HG03378 (cell line): ENCODE results near the gene GATA6.

Source experiments
- ATAC-seq: cut with Tn5 transposase; IDR thresholded peaks from one replicate; pipeline ENCODE4 v1.9.1; 2021; ENCODE audit warnings: mild to moderate bottlenecking, moderate library complexity; ENCODE audit not compliant: unreplicated experiment

The GATA6 gene

GRCh38 chr18:22169011-22169888 lies at the start of gene GATA6:
TSS of gene GATA6 (plus strand) at chr18:22169589. CDS start at chr18:22171145, 1,556 bp downstream.
- ATAC-seq, result no peak

- ATAC-seq, result no peak
These were observed 44.4 kb upstream of the GATA6 start for GRCh38 chr18:22124970-22125369.

GRCh38 chr18:22128954-22129353 lies 40.4 kb upstream of the GATA6 start:
- no peak for ATAC-seq

- no peak for ATAC-seq
These were observed 39.6 kb upstream of the GATA6 start for GRCh38 chr18:22129778-22130177.

GRCh38 chr18:22132258-22132657 lies 37.1 kb upstream of the GATA6 start:
- ATAC-seq, result no peak

GRCh38 chr18:22132763-22133162 lies 36.6 kb upstream of the GATA6 start:
- ATAC-seq, result no peak

- no peak for ATAC-seq
These were observed 33.0 kb upstream of the GATA6 start for GRCh38 chr18:22136395-22136794.

- no peak for ATAC-seq
These were observed 28.2 kb upstream of the GATA6 start for GRCh38 chr18:22141211-22141610.

- ATAC-seq, result no peak
These were observed 25.7 kb upstream of the GATA6 start for GRCh38 chr18:22143347-22144340.

- ATAC-seq, result no peak
These were observed 24.2 kb upstream of the GATA6 start for GRCh38 chr18:22145160-22145559.

- ATAC-seq, result no peak
These were observed 19.7 kb upstream of the GATA6 start for GRCh38 chr18:22149710-22150109.

- ATAC-seq, result no peak
These were observed 17.3 kb upstream of the GATA6 start for GRCh38 chr18:22152093-22152492.

GRCh38 chr18:22153428-22153827 lies 16.0 kb upstream of the GATA6 start:
- no peak for ATAC-seq

- ATAC-seq, result no peak
These were observed 13.8 kb upstream of the GATA6 start for GRCh38 chr18:22155584-22155983.

- no peak for ATAC-seq
These were observed 10.4 kb upstream of the GATA6 start for GRCh38 chr18:22159014-22159413.

GRCh38 chr18:22161090-22161489 lies 8.3 kb upstream of the GATA6 start:
- no peak for ATAC-seq

- no peak for ATAC-seq
These were observed 5.8 kb upstream of the GATA6 start for GRCh38 chr18:22163416-22164161.

GRCh38 chr18:22164337-22165048 lies 4.9 kb upstream of the GATA6 start:
- ATAC-seq, result no peak

- ATAC-seq, result no peak
These were observed 4.3 kb upstream of the GATA6 start for GRCh38 chr18:22165049-22165602.

- ATAC-seq, result no peak
These were observed 3.8 kb upstream of the GATA6 start for GRCh38 chr18:22165603-22166068.
